ENCODE measurements around the gene CIC.

The CIC gene

DNA sequence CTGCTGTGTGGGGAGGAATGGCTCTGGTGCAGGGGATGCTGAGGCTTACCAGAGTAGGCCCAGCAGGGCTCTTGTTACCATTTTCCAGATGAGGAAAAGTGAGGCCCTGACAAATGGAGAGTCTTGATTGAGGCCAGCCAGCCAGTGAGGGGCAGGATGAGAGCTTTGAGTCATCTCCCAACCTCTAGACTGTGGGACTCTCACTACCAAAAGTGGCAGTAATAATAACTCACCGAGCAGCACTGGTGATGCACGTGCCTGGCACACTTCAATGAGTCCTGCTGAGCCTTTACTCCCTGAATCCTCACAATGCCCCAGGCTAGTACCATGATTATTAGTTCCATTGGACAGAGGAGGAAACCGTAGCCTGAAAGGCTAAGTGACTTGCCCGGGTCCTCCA is 7.8 kb downstream of the CIC start:
- no peak overlapping the region for H3K4me3 ChIP-seq (ENCODE audit: low read depth, low read length)
- TF ChIP-seq, protein P1, sequence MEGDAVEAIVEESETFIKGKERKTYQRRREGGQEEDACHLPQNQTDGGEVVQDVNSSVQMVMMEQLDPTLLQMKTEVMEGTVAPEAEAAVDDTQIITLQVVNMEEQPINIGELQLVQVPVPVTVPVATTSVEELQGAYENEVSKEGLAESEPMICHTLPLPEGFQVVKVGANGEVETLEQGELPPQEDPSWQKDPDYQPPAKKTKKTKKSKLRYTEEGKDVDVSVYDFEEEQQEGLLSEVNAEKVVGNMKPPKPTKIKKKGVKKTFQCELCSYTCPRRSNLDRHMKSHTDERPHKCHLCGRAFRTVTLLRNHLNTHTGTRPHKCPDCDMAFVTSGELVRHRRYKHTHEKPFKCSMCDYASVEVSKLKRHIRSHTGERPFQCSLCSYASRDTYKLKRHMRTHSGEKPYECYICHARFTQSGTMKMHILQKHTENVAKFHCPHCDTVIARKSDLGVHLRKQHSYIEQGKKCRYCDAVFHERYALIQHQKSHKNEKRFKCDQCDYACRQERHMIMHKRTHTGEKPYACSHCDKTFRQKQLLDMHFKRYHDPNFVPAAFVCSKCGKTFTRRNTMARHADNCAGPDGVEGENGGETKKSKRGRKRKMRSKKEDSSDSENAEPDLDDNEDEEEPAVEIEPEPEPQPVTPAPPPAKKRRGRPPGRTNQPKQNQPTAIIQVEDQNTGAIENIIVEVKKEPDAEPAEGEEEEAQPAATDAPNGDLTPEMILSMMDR (IDR thresholded peaks at IDR 0.05; ENCODE audit: control insufficient read depth, extremely low read depth, insufficient read depth): no peak
- DNase-seq (ENCODE audit: low read depth): no peak

DNA sequence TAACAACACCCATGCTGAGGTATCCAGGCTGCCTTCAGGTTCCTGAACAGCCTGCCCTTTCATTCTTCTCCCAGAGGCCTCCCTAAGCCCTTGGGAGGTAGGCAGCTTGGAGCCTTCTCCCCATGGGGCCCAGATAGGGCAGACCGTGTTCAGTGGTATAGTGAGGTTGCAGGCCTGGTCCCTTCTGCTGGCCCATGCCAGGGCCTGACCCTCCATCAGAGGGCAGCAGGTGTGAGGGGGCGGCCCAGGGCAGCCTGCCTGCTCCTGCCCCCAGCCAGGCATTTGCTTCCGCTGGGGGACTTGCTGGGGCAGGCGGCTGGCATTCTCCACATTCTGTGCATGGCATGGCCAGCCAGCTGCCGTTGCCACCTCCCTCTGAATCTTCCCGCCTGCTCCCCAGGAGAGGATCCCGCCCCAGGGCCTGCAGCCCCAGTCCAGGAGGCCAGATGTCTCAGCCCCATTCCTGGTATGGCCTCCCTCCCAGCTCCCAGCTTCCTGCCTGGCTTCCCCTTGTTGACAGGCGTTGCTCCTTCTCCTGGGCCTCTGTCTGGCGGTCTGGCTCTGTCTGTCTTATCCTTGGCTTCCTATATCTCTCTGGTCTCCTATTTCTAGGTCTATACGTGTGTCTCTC is 8.9 kb downstream of the CIC start:
- TF ChIP-seq, protein P1 (IDR thresholded peaks at IDR 0.05; ENCODE audit: control insufficient read depth, extremely low read depth, insufficient read depth): no peak
- H3K4me3 ChIP-seq (ENCODE audit: low read depth, low read length): no peak overlapping the region
- no peak for DNase-seq (ENCODE audit: low read depth)

DNA sequence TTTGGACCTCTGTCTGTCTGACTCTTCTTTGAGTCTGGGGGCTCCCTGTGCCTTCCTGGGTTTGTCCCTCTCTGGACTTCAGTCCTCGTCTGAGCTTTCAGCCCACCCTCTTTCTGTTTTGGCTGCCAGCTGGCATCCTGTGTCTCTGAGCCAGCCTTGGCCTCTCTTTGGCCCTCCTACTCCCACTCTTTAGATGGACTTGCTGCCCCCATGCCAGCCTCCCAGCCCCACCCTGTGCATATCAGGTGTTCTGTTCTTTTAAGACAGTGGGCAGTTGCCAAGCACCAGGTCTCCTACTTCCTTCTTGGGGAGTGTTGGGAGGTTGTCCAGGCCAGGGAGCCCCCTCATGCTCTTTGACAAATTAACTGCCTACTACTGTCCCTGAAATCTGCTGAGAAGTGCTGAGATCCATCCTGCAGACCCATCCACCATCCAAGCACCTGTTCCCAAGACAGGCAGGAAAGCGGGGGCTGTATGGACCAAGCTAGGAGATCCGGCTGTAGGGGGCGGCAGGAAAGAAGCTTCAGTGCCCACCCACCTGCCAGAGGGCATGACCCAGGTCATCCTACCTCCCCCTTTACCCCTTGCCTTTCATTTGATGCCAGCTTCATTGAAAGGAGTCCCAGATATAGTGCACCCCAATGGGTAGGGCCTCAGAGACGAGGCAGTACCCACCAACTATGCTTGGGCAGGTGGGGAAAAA is 9.6 kb downstream of the CIC start:
- DNase-seq (ENCODE audit: low read depth): no peak
- TF ChIP-seq, protein P1 (IDR thresholded peaks at IDR 0.05; ENCODE audit: control insufficient read depth, extremely low read depth, insufficient read depth): no peak
- no peak overlapping the region for H3K4me3 ChIP-seq (ENCODE audit: low read depth, low read length)

DNA sequence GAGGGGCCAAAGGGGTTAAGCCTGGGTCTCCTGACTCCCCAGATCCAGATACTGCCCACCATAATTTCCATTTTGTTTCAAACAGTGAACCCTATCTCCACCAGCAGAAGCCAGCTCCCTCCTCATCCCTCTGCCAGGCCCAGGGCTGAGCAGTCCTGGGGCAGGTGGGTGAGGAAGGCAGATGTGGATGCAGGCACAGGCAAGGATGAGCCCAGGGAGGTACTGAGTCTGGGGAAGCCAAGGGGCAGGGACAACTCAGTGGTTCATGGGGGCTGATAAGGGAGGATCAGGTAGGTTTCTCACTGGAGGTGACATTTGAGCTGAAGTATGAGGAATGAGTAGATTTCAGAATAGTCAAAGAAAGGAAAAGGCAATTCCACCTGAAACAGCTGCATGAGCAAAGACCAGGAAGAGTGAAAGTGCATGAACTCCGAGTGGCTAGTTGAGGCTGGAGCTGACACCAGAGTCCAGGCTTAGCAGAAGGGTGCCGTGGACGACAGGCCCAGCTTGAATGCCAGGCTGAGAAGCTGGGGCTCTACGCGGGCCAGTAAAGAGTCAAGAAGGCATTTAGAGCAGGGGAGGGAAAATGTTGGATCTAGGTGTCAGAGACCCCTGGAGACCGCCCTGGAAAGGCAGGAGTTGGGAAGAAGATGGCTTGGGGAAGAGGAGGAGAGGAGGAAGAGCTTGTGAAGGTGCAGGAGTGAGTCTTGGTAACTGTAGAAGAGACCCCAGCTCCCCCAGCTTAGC is 10.3 kb downstream of the CIC start:
- DNase-seq (ENCODE audit: low read depth): no peak
- H3K4me3 ChIP-seq (ENCODE audit: low read depth, low read length): peak overlapping the region; percentile 71
- TF ChIP-seq, protein P1 (IDR thresholded peaks at IDR 0.05; ENCODE audit: control insufficient read depth, extremely low read depth, insufficient read depth): no peak

DNA sequence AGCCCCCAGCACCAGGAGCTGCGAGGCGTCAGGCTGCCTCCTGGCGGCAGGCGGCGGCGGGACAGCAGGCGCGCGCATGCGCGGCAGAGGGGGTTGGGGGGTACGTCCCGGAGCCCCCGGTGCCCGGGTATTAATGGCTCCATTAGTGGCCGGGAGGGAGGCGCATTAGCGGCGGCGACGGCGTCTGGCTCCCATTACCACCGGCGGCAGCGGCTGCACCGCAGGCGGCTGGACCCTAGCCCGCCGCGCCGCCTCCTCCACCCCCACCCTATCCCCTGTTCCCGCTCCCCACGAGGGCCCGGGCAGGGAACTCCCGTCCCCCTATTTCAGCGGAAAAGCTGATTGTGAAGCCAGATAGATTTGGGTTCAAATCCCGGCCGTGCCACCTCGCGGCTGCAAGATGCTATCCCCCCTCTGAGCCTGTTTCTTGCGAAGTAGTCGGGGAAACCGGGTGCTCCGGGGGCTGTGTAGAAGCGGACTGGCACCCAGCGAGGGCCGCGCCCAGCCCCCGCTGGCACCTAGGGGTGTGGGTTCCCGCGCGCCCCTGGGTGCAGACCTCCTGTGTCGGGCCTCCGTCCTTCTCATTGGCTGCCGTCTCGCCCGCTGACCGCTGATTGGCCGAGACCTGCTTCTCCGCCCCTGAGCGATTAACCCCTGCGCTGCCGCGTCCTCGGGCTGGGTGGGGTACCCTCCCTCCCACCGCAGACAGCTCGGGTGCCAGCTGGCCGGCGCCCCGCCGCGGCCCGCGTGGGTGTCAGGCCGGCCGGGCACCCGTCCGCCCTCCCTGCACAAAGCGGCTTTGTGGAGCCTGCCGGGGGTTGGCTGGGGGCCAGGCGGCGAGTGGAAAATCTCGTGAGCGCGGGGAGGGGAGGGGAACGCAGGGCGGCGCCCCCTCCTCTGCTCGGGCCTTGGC is 11.1 kb downstream of the CIC start:
- TF ChIP-seq, protein P1 (IDR thresholded peaks at IDR 0.05; ENCODE audit: control insufficient read depth, extremely low read depth, insufficient read depth): peak; percentile 71
- DNase-seq (ENCODE audit: low read depth): no peak
- peak overlapping the region; percentile 71 for H3K4me3 ChIP-seq (ENCODE audit: low read depth, low read length)

DNA sequence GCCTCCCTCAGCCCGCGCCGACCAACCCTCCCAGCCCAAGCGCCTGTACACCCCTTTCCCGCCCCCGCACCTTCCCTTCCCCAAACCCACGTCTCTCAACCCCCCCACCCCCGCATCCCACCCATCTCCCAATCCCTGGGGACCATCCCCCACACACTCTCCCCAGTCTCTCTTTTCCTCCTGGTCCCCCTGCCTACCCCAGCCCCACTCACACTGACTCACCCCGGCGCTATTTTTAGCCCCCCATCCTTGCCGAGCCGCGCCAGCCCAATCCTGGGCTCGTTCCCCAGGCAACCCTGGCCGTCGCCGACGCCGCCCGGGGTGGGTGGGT is 11.7 kb downstream of the CIC start:
- DNase-seq (ENCODE audit: low read depth): no peak
- TF ChIP-seq, protein P1 (IDR thresholded peaks at IDR 0.05; ENCODE audit: control insufficient read depth, extremely low read depth, insufficient read depth): no peak
- H3K4me3 ChIP-seq (ENCODE audit: low read depth, low read length): peak overlapping the region; percentile 71
